ENCODE data around the gene ZNF385D. TPM values are rescaled to one million over a fixed set of nuclear protein-coding genes. Genes with fewer than 3 reads are reported as not detected.

Gene ZNF385D
- total and polyA plus RNA-seq, 2 donors from 2014 or later, result 1.4 to 8.9 TPM

DNA sequence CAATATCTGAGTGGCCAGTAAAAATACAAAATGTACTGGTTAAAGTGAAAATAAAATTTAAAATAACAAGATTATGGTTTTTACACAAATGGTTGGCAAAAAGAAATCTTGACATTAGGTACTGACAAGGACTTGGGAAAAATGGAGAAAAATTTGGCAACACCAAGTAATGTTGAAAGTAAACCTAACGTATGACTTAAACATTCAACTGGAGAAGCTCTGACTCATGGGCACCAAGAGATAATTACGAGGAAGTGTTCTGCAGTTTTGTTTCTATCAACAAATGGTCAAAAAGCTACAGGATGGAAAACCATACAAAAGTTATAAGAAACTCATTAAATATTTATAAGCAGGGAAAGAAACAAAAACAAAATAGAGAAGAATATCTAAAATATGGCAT is 177.7 kb downstream of the ZNF385D start:
- intact Hi-C loops (cut with DNase I), result no loop called here
- no peak overlapping the region for H3K4me3 ChIP-seq (ENCODE audit: low read length in 3 of 3)
- H3K27me3 ChIP-seq (ENCODE audit: control insufficient read depth, insufficient read depth, low read length), result no peaks in the 10 kb centered on the region
- H3K4me1 ChIP-seq (ENCODE audit: control insufficient read depth in 2 of 3, insufficient read depth in 2 of 3, low read depth in 1 of 3, low read length in 3 of 3), result no peaks in the 10 kb centered on the region
- FAIRE-seq, result no peak
- no peaks in the 10 kb centered on the region for H3K9me3 ChIP-seq (ENCODE audit: control insufficient read depth in 2 of 3, insufficient read depth in 1 of 3, low read length in 3 of 3)
- no peak overlapping the region for H3K9ac ChIP-seq (ENCODE audit: low read length in 3 of 3)
- TF ChIP-seq, protein P1, sequence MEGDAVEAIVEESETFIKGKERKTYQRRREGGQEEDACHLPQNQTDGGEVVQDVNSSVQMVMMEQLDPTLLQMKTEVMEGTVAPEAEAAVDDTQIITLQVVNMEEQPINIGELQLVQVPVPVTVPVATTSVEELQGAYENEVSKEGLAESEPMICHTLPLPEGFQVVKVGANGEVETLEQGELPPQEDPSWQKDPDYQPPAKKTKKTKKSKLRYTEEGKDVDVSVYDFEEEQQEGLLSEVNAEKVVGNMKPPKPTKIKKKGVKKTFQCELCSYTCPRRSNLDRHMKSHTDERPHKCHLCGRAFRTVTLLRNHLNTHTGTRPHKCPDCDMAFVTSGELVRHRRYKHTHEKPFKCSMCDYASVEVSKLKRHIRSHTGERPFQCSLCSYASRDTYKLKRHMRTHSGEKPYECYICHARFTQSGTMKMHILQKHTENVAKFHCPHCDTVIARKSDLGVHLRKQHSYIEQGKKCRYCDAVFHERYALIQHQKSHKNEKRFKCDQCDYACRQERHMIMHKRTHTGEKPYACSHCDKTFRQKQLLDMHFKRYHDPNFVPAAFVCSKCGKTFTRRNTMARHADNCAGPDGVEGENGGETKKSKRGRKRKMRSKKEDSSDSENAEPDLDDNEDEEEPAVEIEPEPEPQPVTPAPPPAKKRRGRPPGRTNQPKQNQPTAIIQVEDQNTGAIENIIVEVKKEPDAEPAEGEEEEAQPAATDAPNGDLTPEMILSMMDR (IDR thresholded peaks at IDR 0.05; ENCODE audit: borderline replicate concordance, extremely low read depth, insufficient read depth), result no peak
- no peak overlapping the region for H3K27ac ChIP-seq (ENCODE audit: low read depth in 2 of 2, low read length in 2 of 2)
- H3K36me3 ChIP-seq (ENCODE audit: control insufficient read depth in 2 of 3, insufficient read depth in 3 of 3, low read length in 3 of 3), result no peaks in the 10 kb centered on the region
- DNase-seq, result no peak

DNA sequence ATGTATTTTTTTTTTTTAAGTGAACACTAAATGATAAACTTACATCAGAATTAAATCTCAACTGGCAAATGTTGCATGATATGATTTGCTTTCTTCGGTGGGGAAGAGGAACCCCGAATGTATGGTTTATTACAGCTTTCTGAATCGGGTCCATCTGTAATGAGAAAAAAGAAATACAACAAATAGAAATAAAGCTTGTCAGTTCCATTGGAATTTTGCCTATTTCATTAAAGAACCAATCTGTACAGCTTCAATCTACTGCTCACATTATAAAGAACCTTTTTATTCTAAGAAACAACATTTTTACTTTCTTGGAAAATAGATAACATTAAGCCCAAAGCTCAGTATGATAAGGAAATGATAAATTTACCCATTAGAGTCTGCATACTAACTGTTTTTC is 186.5 kb downstream of the ZNF385D start:
- no peak overlapping the region for H3K27ac ChIP-seq (ENCODE audit: low read depth in 2 of 2, low read length in 2 of 2)
- no peaks in the 10 kb centered on the region for H3K36me3 ChIP-seq (ENCODE audit: control insufficient read depth in 2 of 3, insufficient read depth in 3 of 3, low read length in 3 of 3)
- TF ChIP-seq, protein P1 (IDR thresholded peaks at IDR 0.05; ENCODE audit: borderline replicate concordance, extremely low read depth, insufficient read depth), result no peak
- H3K4me1 ChIP-seq (ENCODE audit: control insufficient read depth in 2 of 3, insufficient read depth in 2 of 3, low read depth in 1 of 3, low read length in 3 of 3), result no peaks in the 10 kb centered on the region
- peak in 1 of 5 donors; percentile 29 for DNase-seq
- FAIRE-seq, result no peak
- H3K9me3 ChIP-seq (ENCODE audit: control insufficient read depth in 2 of 3, insufficient read depth in 1 of 3, low read length in 3 of 3), result no peaks in the 10 kb centered on the region
- no peaks in the 10 kb centered on the region for H3K27me3 ChIP-seq (ENCODE audit: control insufficient read depth, insufficient read depth, low read length)
- intact Hi-C loops (cut with DNase I), result no loop called here
- H3K4me3 ChIP-seq (ENCODE audit: low read length in 3 of 3), result no peak overlapping the region
- no peak overlapping the region for H3K9ac ChIP-seq (ENCODE audit: low read length in 3 of 3)

DNA sequence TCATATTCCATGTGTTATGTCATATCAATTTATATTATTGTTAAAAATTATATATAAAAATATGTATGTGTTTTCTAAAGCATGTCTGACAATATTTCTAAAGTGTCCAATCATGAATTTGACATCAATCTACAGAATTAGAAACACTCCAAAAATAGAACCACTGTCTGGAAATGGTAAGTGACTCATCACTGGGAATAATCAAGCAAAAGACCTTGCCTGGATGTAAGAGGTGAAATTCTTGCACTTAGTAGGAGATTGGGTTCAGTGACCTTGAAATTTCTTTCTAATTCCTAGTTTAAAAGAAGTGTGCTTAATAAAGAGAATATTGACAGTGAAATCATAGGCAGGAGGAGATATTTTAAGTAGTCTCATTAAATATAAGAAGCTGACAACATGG is 188.8 kb downstream of the ZNF385D start:
- Histone ChIP-seq H3K9me3 (ENCODE audit: control insufficient read depth in 2 of 3, insufficient read depth in 1 of 3, low read length in 3 of 3) (no peaks in the 10 kb centered on the region), H3K9ac (ENCODE audit: low read length in 3 of 3) (no peak overlapping the region), H3K4me3 (ENCODE audit: low read length in 3 of 3) (no peak overlapping the region), H3K27ac (ENCODE audit: low read depth in 2 of 2, low read length in 2 of 2) (no peak overlapping the region), H3K36me3 (ENCODE audit: control insufficient read depth in 2 of 3, insufficient read depth in 3 of 3, low read length in 3 of 3) (no peaks in the 10 kb centered on the region), H3K4me1 (ENCODE audit: control insufficient read depth in 2 of 3, insufficient read depth in 2 of 3, low read depth in 1 of 3, low read length in 3 of 3) (no peaks in the 10 kb centered on the region), H3K27me3 (ENCODE audit: control insufficient read depth, insufficient read depth, low read length) (no peaks in the 10 kb centered on the region)
- TF ChIP-seq, protein P1 (IDR thresholded peaks at IDR 0.05; ENCODE audit: borderline replicate concordance, extremely low read depth, insufficient read depth), result no peak
- no peak for DNase-seq
- no peak for FAIRE-seq
- intact Hi-C loops (cut with DNase I), result no loop called here

DNA sequence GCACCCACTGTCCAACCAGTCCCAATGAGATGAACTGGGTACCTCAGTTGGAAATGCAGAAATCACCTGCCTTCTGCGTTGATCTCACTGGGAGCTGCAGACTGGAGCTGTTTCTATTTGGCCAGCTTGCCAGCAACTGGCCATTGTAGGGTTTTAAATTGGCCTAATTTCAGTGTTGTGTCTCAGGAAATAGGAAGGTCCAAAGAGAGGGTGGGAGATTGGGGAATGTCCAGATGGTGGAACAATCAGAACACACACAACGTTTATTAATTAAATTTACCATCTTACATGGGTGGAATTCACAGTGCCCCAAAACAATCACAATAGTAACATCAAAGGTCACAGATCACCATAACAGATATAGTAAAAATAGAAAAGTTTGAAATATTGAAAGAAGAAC is 189.5 kb downstream of the ZNF385D start:
- no peak overlapping the region for H3K9ac ChIP-seq (ENCODE audit: low read length in 3 of 3)
- H3K4me3 ChIP-seq (ENCODE audit: low read length in 3 of 3), result no peak overlapping the region
- no peak overlapping the region for H3K27ac ChIP-seq (ENCODE audit: low read depth in 2 of 2, low read length in 2 of 2)
- no peaks in the 10 kb centered on the region for H3K27me3 ChIP-seq (ENCODE audit: control insufficient read depth, insufficient read depth, low read length)
- intact Hi-C loops (cut with DNase I), result no loop called here
- H3K4me1 ChIP-seq (ENCODE audit: control insufficient read depth in 2 of 3, insufficient read depth in 2 of 3, low read depth in 1 of 3, low read length in 3 of 3), result no peaks in the 10 kb centered on the region
- no peaks in the 10 kb centered on the region for H3K36me3 ChIP-seq (ENCODE audit: control insufficient read depth in 2 of 3, insufficient read depth in 3 of 3, low read length in 3 of 3)
- DNase-seq (no peak), FAIRE-seq (no peak)
- H3K9me3 ChIP-seq (ENCODE audit: control insufficient read depth in 2 of 3, insufficient read depth in 1 of 3, low read length in 3 of 3), result no peaks in the 10 kb centered on the region
- TF ChIP-seq, protein P1 (IDR thresholded peaks at IDR 0.05; ENCODE audit: borderline replicate concordance, extremely low read depth, insufficient read depth), result no peak
